Sigmoid colon (tissue), 4 donors: ENCODE measurements around the gene SDK1.

Experiments
- CTCF ChIP-seq, 4 experiments: fragments of 450-650 bp in 3 of 4; fragments of 200-600 bp in 1 of 4; IDR thresholded peaks; one replicate each; pipeline ENCODE4 v1.5.1; 2016 to 2019; ENCODE audit warnings: antibody characterized with exemption in 4 of 4, mild to moderate bottlenecking in 3 of 4, moderate library complexity in 2 of 4
- EP300 ChIP-seq, 4 donors: sonication (generic); formaldehyde crosslinking; IDR thresholded peaks; one replicate each; pipeline ENCODE4 v1.6.1; 2017; ENCODE audit warnings: antibody characterized with exemption in 4 of 4
- POLR2A ChIP-seq, 2 donors: fragments of 450-650 bp; IDR thresholded peaks; one replicate each; pipeline ENCODE4 v1.6.1; 2016; ENCODE audit warnings: antibody characterized with exemption in 2 of 2, mild to moderate bottlenecking in 2 of 2, moderate library complexity in 2 of 2
- POLR2AphosphoS5 ChIP-seq, 4 donors: sonication (generic); formaldehyde crosslinking; IDR thresholded peaks; one replicate each; pipeline ENCODE4 v1.6.1; 2017; ENCODE audit warnings: antibody characterized with exemption in 4 of 4

GRCh38 chr7:4017081-4017480, 716.0 kb downstream of the SDK1 start:
- TF ChIP-seq CTCF (IDR thresholded peaks at IDR 0.05) (no peak), POLR2A (IDR thresholded peaks at IDR 0.05) (no peak), EP300 (IDR thresholded peaks at IDR 0.05) (no peak), POLR2AphosphoS5 (IDR thresholded peaks at IDR 0.05) (no peak)
